HG02973 (cell line): ENCODE data around the gene SUDS3.
"Not testable (repeated sequence)": the region's sequence is repeated elsewhere in the genome, so short reads cannot be mapped to it uniquely, and the experiment has no call there.

Experiments used
- ATAC-seq: cut with Tn5 transposase; IDR thresholded peaks from one replicate; pipeline ENCODE4 v1.9.1; 2021; ENCODE audit warnings: moderate library complexity; ENCODE audit not compliant: unreplicated experiment

SUDS3 gene

GRCh38 chr12:118376089-118377020, at the start of gene SUDS3:
Gene SUDS3, plus strand, starts transcription at chr12:118376555. Its CDS starts 137 bp downstream, at chr12:118376692.
- peak; percentile 24 for ATAC-seq

GRCh38 chr12:118326991-118327390, 49.4 kb upstream of the SUDS3 start:
- ATAC-seq: no peak

GRCh38 chr12:118327391-118327790, 49.0 kb upstream of the SUDS3 start:
- no peak for ATAC-seq

- ATAC-seq: no peak
Observed at GRCh38 chr12:118328486-118329330, 47.6 kb upstream of the SUDS3 start.

GRCh38 chr12:118330421-118331018, 45.8 kb upstream of the SUDS3 start:
- ATAC-seq: peak; percentile 60

- ATAC-seq: no peak
Observed at GRCh38 chr12:118332511-118332910, 43.8 kb upstream of the SUDS3 start.

GRCh38 chr12:118334241-118334640, 42.1 kb upstream of the SUDS3 start:
- no peak for ATAC-seq

GRCh38 chr12:118334939-118335567, 41.3 kb upstream of the SUDS3 start:
- ATAC-seq: no peak

GRCh38 chr12:118336123-118336522, 40.2 kb upstream of the SUDS3 start:
- ATAC-seq: no peak

GRCh38 chr12:118337194-118337838, 39.0 kb upstream of the SUDS3 start:
- ATAC-seq: no peak

GRCh38 chr12:118342090-118342489, 34.3 kb upstream of the SUDS3 start:
- ATAC-seq: no peak

- ATAC-seq: no peak
Observed at GRCh38 chr12:118344829-118345228, 31.5 kb upstream of the SUDS3 start.

- no peak for ATAC-seq
Observed at GRCh38 chr12:118345355-118345754, 31.0 kb upstream of the SUDS3 start.

GRCh38 chr12:118346895-118347294, 29.5 kb upstream of the SUDS3 start:
- no peak for ATAC-seq

- no peak for ATAC-seq
Observed at GRCh38 chr12:118347916-118348315, 28.4 kb upstream of the SUDS3 start.

- no peak for ATAC-seq
Observed at GRCh38 chr12:118350908-118351559, 25.3 kb upstream of the SUDS3 start.

- no peak for ATAC-seq
Observed at GRCh38 chr12:118353721-118354120, 22.6 kb upstream of the SUDS3 start.

- ATAC-seq: not testable (repeated sequence)
Observed at GRCh38 chr12:118354503-118354902, 21.9 kb upstream of the SUDS3 start.

GRCh38 chr12:118354903-118355302, 21.5 kb upstream of the SUDS3 start:
- no peak for ATAC-seq

- ATAC-seq: no peak
Observed at GRCh38 chr12:118355843-118356242, 20.5 kb upstream of the SUDS3 start.
